Ovary (tissue), 3 donors: ENCODE data around the gene GPR158.

Experiments
- CTCF ChIP-seq, 3 donors: fragments of 450-650 bp in 2 of 3; fragments of 200-600 bp in 1 of 3; IDR thresholded peaks; one replicate each; pipeline versions ENCODE4 v1.5.1 to v1.8.0; 2016 to 2022; ENCODE audit warnings: antibody characterized with exemption in 3 of 3, mild to moderate bottlenecking in 1 of 3
- EP300 ChIP-seq: sonication (generic); formaldehyde crosslinking; IDR thresholded peaks from one replicate; pipeline ENCODE4 v1.6.1; 2017; ENCODE audit warnings: antibody characterized with exemption
- POLR2A ChIP-seq: fragments of 450-650 bp; IDR thresholded peaks from one replicate; pipeline ENCODE4 v1.6.1; 2017; ENCODE audit warnings: antibody characterized with exemption, mild to moderate bottlenecking, moderate library complexity
- donor health status: DM: no; HTN: no; CAD: no.

- TF ChIP-seq CTCF (IDR thresholded peaks at IDR 0.05) (no peak), EP300 (no peak), POLR2A (no peak)
Observed at GRCh38 chr10:25506821-25507335, 332.1 kb downstream of the GPR158 start.
